ENCODE results near the gene PARD3B.

GRCh38 chr2:204705243-204705932 lies 160.1 kb downstream of the PARD3B start:
- TF ChIP-seq USF2 (IDR thresholded peaks at IDR 0.05; ENCODE audit: low read length): no peak
- no peak for TF ChIP-seq PHF8 (conservative IDR thresholded peaks at IDR 0.05; ENCODE audit: low read depth, low read length)
- no peak for TF ChIP-seq CTCF (IDR thresholded peaks at IDR 0.05; ENCODE audit: control extremely low read depth in 1 of 3, insufficient read depth in 1 of 3, low read depth in 1 of 3, low read length in 3 of 3)
- no peak for TF ChIP-seq ATF3 (IDR thresholded peaks at IDR 0.05; ENCODE audit: insufficient read depth, low read depth, low read length)
- TF ChIP-seq CEBPB (IDR thresholded peaks at IDR 0.05; ENCODE audit: low read depth, low read length): no peak
- TF ChIP-seq HDAC2 (IDR thresholded peaks at IDR 0.05; ENCODE audit: borderline replicate concordance in 1 of 2, low read depth in 2 of 2, low read length in 2 of 2): no peak

All from H1 (cell line).